GM19035 (cell line): Measurements from ENCODE around the gene KNCN.

Experiments used
- ATAC-seq: cut with Tn5 transposase; IDR thresholded peaks from one replicate; pipeline ENCODE4 v1.9.1; 2021; ENCODE audit not compliant: unreplicated experiment

KNCN gene

GRCh38 chr1:46525253-46525983, 26.0 kb downstream of the KNCN start:
- ATAC-seq, result no peak

- no peak for ATAC-seq
Measured at GRCh38 chr1:46524843-46525242, 26.6 kb downstream of the KNCN start.

- no peak for ATAC-seq
Measured at GRCh38 chr1:46523496-46524353, 27.7 kb downstream of the KNCN start.

- no peak for ATAC-seq
Measured at GRCh38 chr1:46522969-46523320, 28.5 kb downstream of the KNCN start.

GRCh38 chr1:46522184-46522968, 29.1 kb downstream of the KNCN start:
- ATAC-seq, result no peak

GRCh38 chr1:46521414-46521813, 30.0 kb downstream of the KNCN start:
- ATAC-seq, result no peak

GRCh38 chr1:46520063-46520911, 31.2 kb downstream of the KNCN start:
- no peak for ATAC-seq

GRCh38 chr1:46519209-46519608, 32.2 kb downstream of the KNCN start:
- ATAC-seq, result no peak

- no peak for ATAC-seq
Measured at GRCh38 chr1:46517932-46518498, 33.4 kb downstream of the KNCN start.

- no peak for ATAC-seq
Measured at GRCh38 chr1:46517010-46517600, 34.3 kb downstream of the KNCN start.

GRCh38 chr1:46516200-46516950, 35.1 kb downstream of the KNCN start:
- ATAC-seq, result no peak

- no peak for ATAC-seq
Measured at GRCh38 chr1:46515576-46515975, 35.9 kb downstream of the KNCN start.

GRCh38 chr1:46513536-46513935, 37.9 kb downstream of the KNCN start:
- no peak for ATAC-seq

GRCh38 chr1:46512792-46513190, 38.7 kb downstream of the KNCN start:
- ATAC-seq, result no peak

GRCh38 chr1:46512135-46512791, 39.2 kb downstream of the KNCN start:
- no peak for ATAC-seq

GRCh38 chr1:46510998-46511365, 40.5 kb downstream of the KNCN start:
- no peak for ATAC-seq

- ATAC-seq, result no peak
Measured at GRCh38 chr1:46510341-46510997, 41.0 kb downstream of the KNCN start.

- no peak for ATAC-seq
Measured at GRCh38 chr1:46508757-46509156, 42.7 kb downstream of the KNCN start.
